H9 (cell line): ENCODE results near the gene PDXDC1. TPM values are rescaled to one million over a fixed set of nuclear protein-coding genes. Genes with fewer than 3 reads are reported as not detected.
A peak's percentile ranks its signal among the peaks of the same experiment; 100 is the strongest.
"Not testable (repeated sequence)": the region's sequence is repeated elsewhere in the genome, so short reads cannot be mapped to it uniquely, and the experiment has no call there.

Experiments
- DNase-seq: peaks from one replicate; pipeline ENCODE4 v3.0.0-alpha.2; 2017
- H2AFZ ChIP-seq: one replicate; pipeline ENCODE4 v1.6.1; 2013; ENCODE audit warnings: mild to moderate bottlenecking, low read length, control low read depth, moderate library complexity
- H2AK5ac ChIP-seq: 2 replicates; pipeline ENCODE4 v1.6.1; 2013; ENCODE audit warnings: low read length, control low read depth, mixed read lengths; ENCODE audit not compliant: insufficient read length
- H2BK120ac ChIP-seq: one replicate; pipeline ENCODE4 v1.6.1; 2013; ENCODE audit warnings: low read depth, mild to moderate bottlenecking, low read length, control low read depth, inconsistent platforms; ENCODE audit not compliant: poor library complexity, severe bottlenecking
- H2BK12ac ChIP-seq: 2 replicates; pipeline ENCODE4 v1.6.1; 2013; ENCODE audit warnings: low read length, control low read depth, mixed read lengths, low read depth; ENCODE audit not compliant: insufficient read length
- H2BK15ac ChIP-seq: 2 replicates; pipeline ENCODE4 v1.6.1; 2013; ENCODE audit warnings: low read depth, low read length, control low read depth
- H2BK20ac ChIP-seq: one replicate; pipeline ENCODE4 v1.6.1; 2013; ENCODE audit warnings: low read depth, mild to moderate bottlenecking, low read length, control low read depth, inconsistent platforms; ENCODE audit not compliant: poor library complexity, severe bottlenecking
- H2BK5ac ChIP-seq: 2 replicates; pipeline ENCODE4 v1.6.1; 2013; ENCODE audit warnings: low read length, control low read depth, mixed read lengths; ENCODE audit not compliant: insufficient read length
- H3K14ac ChIP-seq: 2 replicates; pipeline ENCODE4 v1.6.1; 2013; ENCODE audit warnings: low read length, control low read depth; ENCODE audit not compliant: insufficient read depth
- H3K18ac ChIP-seq: 2 replicates; pipeline ENCODE4 v1.6.1; 2013; ENCODE audit warnings: low read depth, mild to moderate bottlenecking, mixed read lengths, low read length, control low read depth; ENCODE audit not compliant: insufficient read length
- H3K23ac ChIP-seq: 2 replicates; pipeline ENCODE4 v1.6.1; 2013; ENCODE audit warnings: low read length, control low read depth, mixed read lengths, low read depth; ENCODE audit not compliant: insufficient read length
- H3K23me2 ChIP-seq: 2 replicates; pipeline ENCODE4 v1.6.1; 2013; ENCODE audit warnings: low read depth, mild to moderate bottlenecking, mixed read lengths, low read length, control low read depth; ENCODE audit not compliant: insufficient read length, poor library complexity, severe bottlenecking
- H3K27ac ChIP-seq: 2 replicates; pipeline ENCODE4 v1.5.1; 2013; ENCODE audit warnings: low read length, control low read depth, mixed read lengths, low read depth; ENCODE audit not compliant: insufficient read length
- H3K27me3 ChIP-seq: 2 replicates; pipeline ENCODE4 v1.6.1; 2013; ENCODE audit warnings: low read length, control low read depth, inconsistent platforms; ENCODE audit not compliant: insufficient read depth
- H3K4ac ChIP-seq: 2 replicates; pipeline ENCODE4 v1.6.1; 2013; ENCODE audit warnings: low read depth, mild to moderate bottlenecking, control low read depth, inconsistent platforms, low read length, moderate library complexity
- H3K4me1 ChIP-seq: 2 replicates; pipeline ENCODE4 v1.6.1; 2013; ENCODE audit warnings: low read length, control low read depth, inconsistent platforms; ENCODE audit not compliant: insufficient read depth
- H3K4me2 ChIP-seq: 2 replicates; pipeline ENCODE4 v1.6.1; 2013; ENCODE audit warnings: low read length, control low read depth, mixed read lengths; ENCODE audit not compliant: insufficient read length, insufficient read depth
- H3K56ac ChIP-seq: 2 replicates; pipeline ENCODE4 v1.6.1; 2013; ENCODE audit warnings: low read depth, mild to moderate bottlenecking, mixed read lengths, low read length, control low read depth; ENCODE audit not compliant: insufficient read length
- H3K79me1 ChIP-seq: 2 replicates; pipeline ENCODE4 v1.6.1; 2013; ENCODE audit warnings: low read depth, mild to moderate bottlenecking, moderate library complexity, low read length, control low read depth, inconsistent platforms; ENCODE audit not compliant: insufficient read depth, poor library complexity, severe bottlenecking
- H3K79me2 ChIP-seq: 2 replicates; pipeline ENCODE4 v1.6.1; 2013; ENCODE audit warnings: low read length, control low read depth, inconsistent platforms; ENCODE audit not compliant: insufficient read depth
- H3K9ac ChIP-seq: 2 replicates; pipeline ENCODE4 v1.6.1; 2013; ENCODE audit warnings: low read length, control low read depth, mixed read lengths; ENCODE audit not compliant: insufficient read length; ENCODE audit errors: extremely low read depth
- H3K9me3 ChIP-seq: one replicate; pipeline ENCODE4 v1.6.1; 2013; ENCODE audit warnings: low read depth, low read length, inconsistent platforms; ENCODE audit not compliant: control insufficient read depth
- H3T11ph ChIP-seq: one replicate; pipeline ENCODE4 v1.6.1; 2013; ENCODE audit warnings: mild to moderate bottlenecking, low read length, control low read depth, inconsistent platforms
- H4K20me1 ChIP-seq: one replicate; pipeline ENCODE4 v1.6.1; 2013; ENCODE audit not compliant: control insufficient read depth, insufficient read length, insufficient read depth
- H4K5ac ChIP-seq: 2 replicates; pipeline ENCODE4 v1.6.1; 2013; ENCODE audit warnings: low read depth, mild to moderate bottlenecking, mixed read lengths, low read length, control low read depth; ENCODE audit not compliant: insufficient read length
- H4K8ac ChIP-seq: replicated peaks from 2 replicates; pipeline ENCODE4 v1.6.1; 2013; ENCODE audit warnings: low read length, control low read depth, mixed read lengths, low read depth; ENCODE audit not compliant: insufficient read length
- H4K91ac ChIP-seq: 2 replicates; pipeline ENCODE4 v1.6.1; 2013; ENCODE audit warnings: low read depth, mild to moderate bottlenecking, moderate library complexity, mixed read lengths, low read length, control low read depth; ENCODE audit not compliant: insufficient read length
- H3K27ac Mint-ChIP-seq, 3 experiments: 2 replicates in 2 of 3; 3 replicates in 1 of 3; pipeline ENCODE4 v1.8.0; 2020 to 2021; ENCODE audit warnings: mixed read lengths in 3 of 3, mild to moderate bottlenecking in 1 of 3, moderate library complexity in 1 of 3
- H3K27me3 Mint-ChIP-seq: 2 replicates; pipeline ENCODE4 v1.8.0; 2021; ENCODE audit warnings: low read depth, mild to moderate bottlenecking, moderate library complexity, mixed read lengths
- H3K36me3 Mint-ChIP-seq, 3 experiments: 2 replicates in 2 of 3; 3 replicates in 1 of 3; pipeline ENCODE4 v1.8.0; 2020 to 2021; ENCODE audit warnings: low read depth in 3 of 3, mixed read lengths in 3 of 3; ENCODE audit not compliant: insufficient read depth in 1 of 3
- H3K4me1 Mint-ChIP-seq, 2 experiments: 2 replicates each; pipeline ENCODE4 v1.8.0; 2020; ENCODE audit warnings: mixed read lengths in 2 of 2
- H3K4me3 Mint-ChIP-seq, 2 experiments: 2 replicates in 1 of 2; 3 replicates in 1 of 2; pipeline ENCODE4 v1.8.0; 2020 to 2021; ENCODE audit warnings: mild to moderate bottlenecking in 2 of 2, mixed read lengths in 2 of 2, moderate library complexity in 1 of 2
- H3K9me3 Mint-ChIP-seq, 2 experiments: 2 replicates in 1 of 2; 3 replicates in 1 of 2; pipeline ENCODE4 v1.8.0; 2020; ENCODE audit warnings: mild to moderate bottlenecking in 2 of 2, mixed read lengths in 2 of 2, moderate library complexity in 1 of 2
- WGBS: extraction: QIAGEN DNeasy Blood & Tissue Kit; methylation state at CpG from one replicate; pipeline ENCODE4 v1.1.7; 2013; ENCODE audit warnings: missing lambda C conversion rate, low lambda C conversion rate, mixed read lengths; ENCODE audit not compliant: insufficient read length; ENCODE audit errors: extremely low coverage; 5-methylcytosine and 5-hydroxymethylcytosine counted together
- total RNA-seq: library from RNA; stranded (reverse); gene quantifications from 2 replicates; pipeline ENCODE4 v1.2.1, GENCODE V29; 2021

PDXDC1 gene
- total RNA-seq, 1 experiment from 2014 or later: 112 TPM

- not testable (repeated sequence) for H3K56ac ChIP-seq, H3K4me1 ChIP-seq, H3K4me2 ChIP-seq, H3K14ac ChIP-seq, H3T11ph ChIP-seq, H2AK5ac ChIP-seq, H3K9me3 Mint-ChIP-seq, H3K9me3 ChIP-seq, H3K79me2 ChIP-seq, H3K27ac ChIP-seq, H3K23me2 ChIP-seq, H4K20me1 ChIP-seq, H4K8ac ChIP-seq, H3K27ac Mint-ChIP-seq, H2BK120ac ChIP-seq, H3K79me1 ChIP-seq, H3K4me3 Mint-ChIP-seq, DNase-seq, H3K4me1 Mint-ChIP-seq, H3K27me3 Mint-ChIP-seq, H2BK20ac ChIP-seq, H2BK12ac ChIP-seq, H3K27me3 ChIP-seq, H3K9ac ChIP-seq, H4K5ac ChIP-seq, H4K91ac ChIP-seq, H2BK5ac ChIP-seq, H3K4ac ChIP-seq, H2BK15ac ChIP-seq, H3K18ac ChIP-seq, H3K23ac ChIP-seq, H2AFZ ChIP-seq
- peaks cover 1 to 22% (median 16%) of the 10 kb centered on the region in 3 experiments; a peak in 6 of 7 replicates for H3K36me3 Mint-ChIP-seq
- WGBS: no CpG with 5 or more reads among the region's 7 CpGs
Observed at GRCh38 chr16:14998300-14998699, 23.5 kb downstream of the PDXDC1 start.

GRCh38 chr16:14999845-15000244, 25.0 kb downstream of the PDXDC1 start:
- not testable (repeated sequence) for H2AFZ ChIP-seq, H3K9me3 Mint-ChIP-seq, H2BK15ac ChIP-seq, H3K23ac ChIP-seq, H3K4me3 Mint-ChIP-seq, H3K79me2 ChIP-seq, H3K9me3 ChIP-seq, H3K4ac ChIP-seq, H3K56ac ChIP-seq, H3K23me2 ChIP-seq, H2BK5ac ChIP-seq, H3K9ac ChIP-seq, H3K27ac ChIP-seq, H2BK20ac ChIP-seq, H3K27me3 ChIP-seq, H3K18ac ChIP-seq, H2BK12ac ChIP-seq, H3K4me1 ChIP-seq, H4K91ac ChIP-seq, H3K79me1 ChIP-seq, H4K8ac ChIP-seq, H3K4me1 Mint-ChIP-seq, H2BK120ac ChIP-seq, H4K5ac ChIP-seq, H2AK5ac ChIP-seq, H4K20me1 ChIP-seq, H3T11ph ChIP-seq, H3K4me2 ChIP-seq, H3K14ac ChIP-seq, H3K27me3 Mint-ChIP-seq, DNase-seq
- WGBS: no CpG with 5 or more reads among the region's 3 CpGs
- Mint-ChIP-seq H3K36me3 (peaks cover 3 to 28% (median 25%) of the 10 kb centered on the region in 3 experiments; a peak in 5 of 7 replicates), H3K27ac (peak overlapping the region in 1 of 3 experiments; percentile 88; a peak in 2 of 7 replicates)
